K562 treated with DMSO at 1 percent for 24 hours (cell line): Measurements from ENCODE around the gene CDC42EP5. TPM values are rescaled to one million over a fixed set of nuclear protein-coding genes. Genes with fewer than 3 reads are reported as not detected.

Source experiments
- total RNA-seq: library from RNA; unstranded; fragments of 300-600 nt; gene quantifications from 2 replicates; pipeline ENCODE4 v1.2.3, GENCODE V29; 2022; ENCODE audit warnings: low read depth; ENCODE audit not compliant: insufficient read depth

The CDC42EP5 gene
- total RNA-seq: 3.0 and 3.9 TPM in 2 replicates

GRCh38 chr19:54473071-54473891, at the start of gene CDC42EP5:
Gene CDC42EP5 (minus strand): TSS chr19:54473296. CDS start chr19:54465547, 7,749 bp downstream.

GRCh38 chr19:54502518-54503048, 29.5 kb upstream of the CDC42EP5 start, which contains the start of gene LAIR2:
Gene LAIR2 (plus strand): TSS chr19:54502831. CDS start chr19:54502919, 88 bp downstream.

DNA sequence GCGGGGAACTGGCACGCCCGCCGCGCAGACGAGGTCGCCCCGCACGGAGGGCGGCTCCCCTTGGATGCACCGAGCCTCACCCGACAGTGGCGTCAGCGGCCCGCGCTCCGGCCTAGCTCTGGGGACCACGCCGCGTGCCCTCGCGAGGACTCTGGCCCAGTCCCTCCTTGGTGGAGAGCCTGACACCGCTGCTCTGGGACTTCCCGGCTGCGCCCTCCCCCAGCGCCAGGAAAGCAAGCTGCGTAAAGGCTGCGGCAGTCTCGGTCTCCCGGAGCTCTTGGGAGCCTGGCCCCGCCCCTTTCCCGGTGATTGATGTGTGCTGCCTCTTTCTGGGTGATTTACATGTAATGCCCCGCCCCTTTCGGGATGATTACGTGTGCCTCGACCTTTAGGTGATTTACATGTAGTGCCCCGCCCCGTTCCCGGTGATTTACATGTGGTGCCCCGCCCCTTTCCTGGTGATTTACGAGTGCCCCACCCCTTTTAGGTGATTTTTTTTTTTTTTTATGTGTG, 9.5 kb downstream of the CDC42EP5 start, which contains the start of gene LENG9:
Gene LENG9 (minus strand): TSS at position 248 of the 513 bp plus-strand sequence. CDS start 252 bp downstream, outside the sequence.

DNA sequence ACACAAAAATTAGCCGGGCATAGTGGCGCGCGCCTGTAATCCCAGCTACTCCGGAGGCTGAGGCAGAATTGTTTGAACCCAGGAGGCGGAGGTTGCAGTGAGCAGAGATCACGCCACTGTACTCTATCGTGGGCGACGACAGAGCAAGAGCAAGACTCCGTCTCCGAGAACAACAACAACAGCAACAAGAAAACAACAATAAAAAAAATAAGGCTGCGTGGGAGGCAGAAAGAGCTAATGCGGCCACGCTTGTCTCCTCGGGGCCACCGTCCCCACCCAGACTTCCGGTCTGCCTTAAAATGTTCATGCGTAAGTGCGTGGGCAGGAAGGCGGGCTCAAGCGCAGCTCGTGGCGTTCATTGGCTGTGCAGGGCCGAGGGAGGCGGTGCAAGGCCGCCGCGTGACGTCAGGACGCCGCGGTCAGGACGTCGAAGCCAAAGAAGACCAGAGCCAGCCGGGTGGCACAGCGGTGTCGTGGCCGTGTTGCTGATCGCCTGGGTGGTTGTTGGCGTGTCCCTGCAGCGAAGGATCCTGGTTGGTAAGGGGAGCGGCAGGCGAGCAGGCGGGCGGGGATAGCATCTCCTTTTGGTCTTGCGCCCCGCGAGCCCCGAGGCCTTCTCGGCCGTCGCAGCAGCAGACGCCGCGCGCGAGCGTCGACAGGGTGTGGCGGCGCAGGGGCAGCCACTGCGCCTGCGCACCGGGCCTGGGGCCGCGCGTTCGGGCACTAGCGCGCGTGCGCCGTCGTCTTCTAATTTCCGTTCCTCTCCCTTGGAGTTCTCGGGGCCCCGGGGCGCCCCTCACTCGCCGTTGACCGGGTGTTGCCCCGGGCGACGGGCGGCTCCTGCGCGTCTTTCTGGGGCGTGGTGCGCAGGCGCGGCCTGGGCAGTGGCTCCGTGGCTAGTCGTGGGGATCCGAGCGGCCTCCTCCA, 24.1 kb downstream of the CDC42EP5 start, which contains the start of gene LENG8:
Gene LENG8 (plus strand): TSS at position 426 of the 927 bp plus-strand sequence. CDS start 2,146 bp downstream, outside the sequence.

DNA sequence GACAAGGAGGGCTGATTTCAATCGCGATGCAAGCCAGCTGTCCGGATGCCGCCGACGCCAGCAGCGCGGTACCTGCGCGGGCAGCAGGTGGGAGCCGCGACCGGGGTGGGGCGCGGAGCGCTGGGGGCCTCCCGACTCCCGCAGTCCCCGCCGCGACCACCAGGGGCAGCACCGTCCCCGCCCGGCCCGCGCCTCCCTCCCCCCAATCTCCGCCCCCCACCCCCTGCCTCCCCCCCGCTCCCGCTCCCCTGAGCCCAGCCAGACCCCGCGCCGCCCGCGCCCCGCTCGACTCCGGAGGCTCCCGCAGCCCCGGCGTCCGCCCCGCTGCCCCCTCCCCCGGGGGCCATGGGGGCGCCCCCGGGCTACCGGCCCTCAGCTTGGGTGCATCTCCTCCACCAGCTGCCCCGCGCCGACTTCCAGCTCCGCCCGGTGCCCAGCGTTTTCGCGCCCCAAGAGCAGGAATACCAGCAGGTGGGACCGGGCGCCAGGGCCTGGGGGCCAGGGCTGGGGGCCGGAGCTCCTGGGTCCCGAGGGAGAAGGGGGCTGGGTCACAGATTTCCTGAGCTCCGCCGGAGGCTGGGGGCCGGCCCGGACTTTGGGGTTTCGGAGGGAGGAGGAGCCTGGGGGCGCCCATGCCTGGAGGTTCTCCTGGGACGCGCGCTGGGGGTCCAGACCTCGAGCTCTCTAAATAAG, 57.7 kb downstream of the CDC42EP5 start, which contains the start of gene TTYH1:
Gene TTYH1 (plus strand): TSS at position 257 of the 693 bp plus-strand sequence. CDS start 89 bp downstream, at position 346.

Other genes with a start within 250 kb of the CDC42EP5 start
- gene LILRA6, start 230.5 kb downstream of the CDC42EP5 start, total RNA-seq: not detected in 2 replicates
- gene LILRB5, start 216.0 kb downstream of the CDC42EP5 start, total RNA-seq: not detected in 2 replicates
- gene LILRB2, start 192.2 kb downstream of the CDC42EP5 start, total RNA-seq: not detected in 2 replicates
- gene LILRA5, start 160.1 kb downstream of the CDC42EP5 start, total RNA-seq: not detected in 2 replicates
- gene LILRA4, start 134.1 kb downstream of the CDC42EP5 start, total RNA-seq: not detected in 2 replicates
- gene LAIR1, start 108.4 kb downstream of the CDC42EP5 start, total RNA-seq: 1.3 and 1.7 TPM in 2 replicates
- gene TTYH1, start 57.8 kb downstream of the CDC42EP5 start, total RNA-seq: 0.22 TPM in 1 of 2 replicates, not detected in the other
- gene LENG8, start 24.1 kb downstream of the CDC42EP5 start, total RNA-seq: 122 and 127 TPM in 2 replicates
- 0.87 and 1.1 TPM in 2 replicates for gene LENG9, start 9.5 kb downstream of the CDC42EP5 start, total RNA-seq
- not detected in 2 replicates for gene LAIR2, start 29.5 kb upstream of the CDC42EP5 start, total RNA-seq
- gene LILRA2, start 100.5 kb upstream of the CDC42EP5 start, total RNA-seq: 9.5 and 12.6 TPM in 2 replicates
- gene LILRA1, start 120.3 kb upstream of the CDC42EP5 start, total RNA-seq: not detected in 2 replicates
- not detected in 2 replicates for gene LILRB1, start 157.2 kb upstream of the CDC42EP5 start, total RNA-seq
- not detected in 2 replicates for gene LILRB4, start 189.7 kb upstream of the CDC42EP5 start, total RNA-seq